HEK293 (cell line): ENCODE measurements around the gene SIGMAR1.

Experiments used
- ATF2 ChIP-seq: fragments of 450-650 bp; formaldehyde crosslinking; IDR thresholded peaks from 2 replicates; pipeline ENCODE4 v1.5.1; 2016; ENCODE audit warnings: missing biosample characterization, missing genetic modification characterization, low read depth
- BCL6B ChIP-seq: fragments of 450-650 bp; formaldehyde crosslinking; IDR thresholded peaks from 2 replicates; pipeline ENCODE4 v1.5.1; 2017; ENCODE audit warnings: missing biosample characterization, missing genetic modification characterization
- CTCF ChIP-seq: fragments of 450-650 bp; formaldehyde crosslinking; IDR thresholded peaks from 2 replicates; pipeline ENCODE4 v1.5.1; 2016; ENCODE audit warnings: missing biosample characterization, missing genetic modification characterization
- EGR2 ChIP-seq: fragments of 450-650 bp; formaldehyde crosslinking; IDR thresholded peaks from 2 replicates; pipeline ENCODE4 v1.5.1; 2016; ENCODE audit warnings: low read depth, missing biosample characterization, missing genetic modification characterization
- FEZF1 ChIP-seq: fragments of 450-650 bp; formaldehyde crosslinking; IDR thresholded peaks from 2 replicates; pipeline ENCODE4 v1.5.1; 2016; ENCODE audit warnings: missing biosample characterization, missing genetic modification characterization
- GLI4 ChIP-seq: fragments of 450-650 bp; formaldehyde crosslinking; IDR thresholded peaks from 2 replicates; pipeline ENCODE4 v1.5.1; 2016; ENCODE audit warnings: missing biosample characterization, missing genetic modification characterization
- MEIS1 ChIP-seq: sonication (generic); formaldehyde crosslinking; IDR thresholded peaks from 2 replicates; pipeline ENCODE4 v1.8.1; 2022; ENCODE audit warnings: missing genetic modification reagents, mild to moderate bottlenecking, borderline replicate concordance
- MZF1 ChIP-seq: fragments of 450-650 bp; formaldehyde crosslinking; IDR thresholded peaks from 2 replicates; pipeline ENCODE4 v1.5.1; 2017; ENCODE audit warnings: missing biosample characterization, missing genetic modification characterization, borderline replicate concordance
- PBX3 ChIP-seq: sonication (generic); formaldehyde crosslinking; IDR thresholded peaks from 2 replicates; pipeline ENCODE4 v1.8.1; 2022; ENCODE audit warnings: mild to moderate bottlenecking, moderate library complexity, missing genetic modification reagents
- ZBTB10 ChIP-seq: fragments of 450-650 bp; formaldehyde crosslinking; IDR thresholded peaks from 2 replicates; pipeline ENCODE4 v1.5.1; 2016; ENCODE audit warnings: missing biosample characterization, missing genetic modification characterization
- ZBTB6 ChIP-seq: fragments of 450-650 bp; formaldehyde crosslinking; IDR thresholded peaks from 2 replicates; pipeline ENCODE4 v1.5.1; 2017; ENCODE audit warnings: missing biosample characterization, missing genetic modification characterization
- ZFP41 ChIP-seq: fragments of 450-650 bp; formaldehyde crosslinking; IDR thresholded peaks from 2 replicates; pipeline ENCODE4 v1.5.1; 2016; ENCODE audit warnings: missing biosample characterization, missing genetic modification characterization, borderline replicate concordance
- ZNF114 ChIP-seq: fragments of 450-650 bp; formaldehyde crosslinking; IDR thresholded peaks from 2 replicates; pipeline ENCODE4 v1.5.0; 2017; ENCODE audit warnings: missing biosample characterization, missing genetic modification characterization
- ZNF175 ChIP-seq: fragments of 450-650 bp; formaldehyde crosslinking; IDR thresholded peaks from 2 replicates; pipeline ENCODE4 v1.5.1; 2016; ENCODE audit warnings: missing biosample characterization, missing genetic modification characterization
- ZNF248 ChIP-seq: fragments of 450-650 bp; formaldehyde crosslinking; IDR thresholded peaks from 2 replicates; pipeline ENCODE4 v1.5.1; 2017; ENCODE audit warnings: missing biosample characterization, missing genetic modification characterization
- ZNF26 ChIP-seq: fragments of 450-650 bp; formaldehyde crosslinking; IDR thresholded peaks from 2 replicates; pipeline ENCODE4 v1.5.1; 2016; ENCODE audit warnings: missing biosample characterization, missing genetic modification characterization
- ZNF302 ChIP-seq: fragments of 450-650 bp; formaldehyde crosslinking; IDR thresholded peaks from 2 replicates; pipeline ENCODE4 v1.5.1; 2016; ENCODE audit warnings: missing biosample characterization, missing genetic modification characterization, low read depth
- ZNF311 ChIP-seq: fragments of 450-650 bp; formaldehyde crosslinking; IDR thresholded peaks from 2 replicates; pipeline ENCODE4 v1.5.1; 2017; ENCODE audit warnings: missing biosample characterization, missing genetic modification characterization, borderline replicate concordance
- ZNF324 ChIP-seq: fragments of 450-650 bp; formaldehyde crosslinking; IDR thresholded peaks from 2 replicates; pipeline ENCODE4 v1.5.1; 2016; ENCODE audit warnings: missing biosample characterization, missing genetic modification characterization
- ZNF335 ChIP-seq: fragments of 450-650 bp; formaldehyde crosslinking; conservative IDR thresholded peaks from 2 replicates; pipeline ENCODE4 v1.5.1; 2016; ENCODE audit warnings: missing biosample characterization, missing genetic modification characterization
- ZNF391 ChIP-seq: fragments of 450-650 bp; formaldehyde crosslinking; IDR thresholded peaks from 2 replicates; pipeline ENCODE4 v1.5.1; 2016; ENCODE audit warnings: low read depth, missing biosample characterization, missing genetic modification characterization, borderline replicate concordance
- ZNF394 ChIP-seq: fragments of 450-650 bp; formaldehyde crosslinking; IDR thresholded peaks from 2 replicates; pipeline ENCODE4 v1.5.1; 2016; ENCODE audit warnings: missing biosample characterization, missing genetic modification characterization, mild to moderate bottlenecking, moderate library complexity, borderline replicate concordance
- ZNF426 ChIP-seq: fragments of 450-650 bp; formaldehyde crosslinking; IDR thresholded peaks from 2 replicates; pipeline ENCODE4 v1.5.1; 2017; ENCODE audit warnings: missing biosample characterization, missing genetic modification characterization, mild to moderate bottlenecking, inconsistent platforms, moderate library complexity
- ZNF548 ChIP-seq: fragments of 450-650 bp; formaldehyde crosslinking; IDR thresholded peaks from 2 replicates; pipeline ENCODE4 v1.5.1; 2016; ENCODE audit warnings: missing biosample characterization, missing genetic modification characterization
- ZNF571 ChIP-seq: fragments of 450-650 bp; formaldehyde crosslinking; IDR thresholded peaks from 2 replicates; pipeline ENCODE4 v1.5.0; 2017; ENCODE audit warnings: missing biosample characterization, missing genetic modification characterization

Gene SIGMAR1

GRCh38 chr9:34651876-34652601 is 14.5 kb upstream of the SIGMAR1 start, which contains the start of gene IL11RA (continued):
- TF ChIP-seq ZBTB10 (tag by site-specific recombination): no peak
- TF ChIP-seq MEIS1 (CRISPR knock-in tag): 0 out of 2 replicates have a peak, but pooled peaks have one; percentile 36
- TF ChIP-seq ZNF248 (tag by site-specific recombination): no peak
- TF ChIP-seq ZNF391 (tag by site-specific recombination): no peak
- TF ChIP-seq PBX3 (CRISPR knock-in tag): peak; percentile 56; the same call in 1 of the 2 replicates
- TF ChIP-seq ZNF26 (tag by site-specific recombination): no peak
- TF ChIP-seq FEZF1 (tag by site-specific recombination): no peak
- TF ChIP-seq ZNF571 (tag by site-specific recombination): no peak
- TF ChIP-seq ZNF302 (tag by site-specific recombination): no peak
- TF ChIP-seq GLI4 (tag by site-specific recombination): no peak
- TF ChIP-seq ZNF324: peak; percentile 25; the same call in 1 of the 2 replicates
- no peak for TF ChIP-seq ZNF548
- no peak for TF ChIP-seq ZBTB6 (tag by site-specific recombination)
- peak; percentile 51 for TF ChIP-seq ZNF335 (tag by site-specific recombination)
- TF ChIP-seq CTCF (tag by site-specific recombination): no peak
- TF ChIP-seq BCL6B: no peak
- no peak for TF ChIP-seq ATF2
- TF ChIP-seq MZF1 (tag by site-specific recombination): no peak
- no peak for TF ChIP-seq ZFP41 (tag by site-specific recombination)
- no peak for TF ChIP-seq ZNF175 (tag by site-specific recombination)
- peak; percentile 91 for TF ChIP-seq EGR2 (tag by site-specific recombination)
- no peak for TF ChIP-seq ZNF114 (tag by site-specific recombination)
- no peak for TF ChIP-seq ZNF426 (tag by site-specific recombination)
- TF ChIP-seq ZNF311: no peak
- TF ChIP-seq ZNF394: peak; percentile 84; the same call in 1 of the 2 replicates
- TF ChIP-seq, all 188 proteins: peak for 38
